ENCODE results near the gene INAFM1.
A peak's percentile ranks its signal among the peaks of the same experiment; 100 is the strongest.

Gene INAFM1

GRCh38 chr19:47274071-47274890, at the start of gene INAFM1:
Gene INAFM1 (plus strand): TSS chr19:47274885. CDS start chr19:47274920, 35 bp downstream.
- peak; percentile 100 for DNase-seq

- DNase-seq, result peak; percentile 89
These were observed 48.8 kb upstream of the INAFM1 start for GRCh38 chr19:47225746-47226425.

GRCh38 chr19:47226426-47227351, 48.0 kb upstream of the INAFM1 start:
- peak; percentile 83 for DNase-seq

- DNase-seq, result peak; percentile 73
These were observed 47.1 kb upstream of the INAFM1 start for GRCh38 chr19:47227352-47228167.

GRCh38 chr19:47228168-47228936, 46.3 kb upstream of the INAFM1 start:
- DNase-seq, result peak; percentile 38

GRCh38 chr19:47228937-47229675, 45.6 kb upstream of the INAFM1 start:
- DNase-seq, result peak; percentile 13

- DNase-seq, result peak; percentile 18
These were observed 45.0 kb upstream of the INAFM1 start for GRCh38 chr19:47229676-47230053.

GRCh38 chr19:47230054-47230920, 44.4 kb upstream of the INAFM1 start:
- DNase-seq, result peak; percentile 83

GRCh38 chr19:47230921-47231214, 43.8 kb upstream of the INAFM1 start, which contains the start of gene BBC3:
Gene BBC3 (minus strand): TSS chr19:47231199. CDS start chr19:47228431, 2,768 bp downstream.
- DNase-seq, result peak; percentile 6

- peak; percentile 91 for DNase-seq
These were observed 43.2 kb upstream of the INAFM1 start for GRCh38 chr19:47231215-47232054.

- peak; percentile 39 for DNase-seq
These were observed 42.1 kb upstream of the INAFM1 start for GRCh38 chr19:47232422-47233211.

GRCh38 chr19:47236072-47236675, 38.5 kb upstream of the INAFM1 start:
- no peak for DNase-seq

- DNase-seq, result no peak
These were observed 35.5 kb upstream of the INAFM1 start for GRCh38 chr19:47239152-47239551.

- DNase-seq, result peak; percentile 51
These were observed 34.9 kb upstream of the INAFM1 start for GRCh38 chr19:47239610-47240296.

- DNase-seq, result no peak
These were observed 34.1 kb upstream of the INAFM1 start for GRCh38 chr19:47240556-47240955.

- DNase-seq, result peak; percentile 78
These were observed 33.4 kb upstream of the INAFM1 start for GRCh38 chr19:47240996-47241918.

All from activated CD4-positive, alpha-beta T cell treated with anti-CD3 and anti-CD28 coated beads, Interleukin-2, Interleukin-6, amounts not matched to agents 100 ng/mL and 50 ng/mL, durations not matched to agents 16 hours and 8 hours (primary cell).